Hair follicle dermal papilla cell (primary cell): ENCODE results near the gene MTCL1. TPM values are rescaled to one million over a fixed set of nuclear protein-coding genes. Genes with fewer than 3 reads are reported as not detected.

ENCODE experiments used
- small RNA-seq: library from RNA; depleted of rRNA; stranded (forward); fragments of <200 nt; gene quantifications from one replicate; pipeline ENCODE3, GENCODE V24; 2012
- total RNA-seq: library from RNA; depleted of rRNA; stranded (reverse); fragments of >200 nt; gene quantifications from 2 replicates; pipeline ENCODE4 v1.2.3, GENCODE V29; 2012

Gene MTCL1
- 197 and 305 TPM in 2 replicates for total RNA-seq

DNA sequence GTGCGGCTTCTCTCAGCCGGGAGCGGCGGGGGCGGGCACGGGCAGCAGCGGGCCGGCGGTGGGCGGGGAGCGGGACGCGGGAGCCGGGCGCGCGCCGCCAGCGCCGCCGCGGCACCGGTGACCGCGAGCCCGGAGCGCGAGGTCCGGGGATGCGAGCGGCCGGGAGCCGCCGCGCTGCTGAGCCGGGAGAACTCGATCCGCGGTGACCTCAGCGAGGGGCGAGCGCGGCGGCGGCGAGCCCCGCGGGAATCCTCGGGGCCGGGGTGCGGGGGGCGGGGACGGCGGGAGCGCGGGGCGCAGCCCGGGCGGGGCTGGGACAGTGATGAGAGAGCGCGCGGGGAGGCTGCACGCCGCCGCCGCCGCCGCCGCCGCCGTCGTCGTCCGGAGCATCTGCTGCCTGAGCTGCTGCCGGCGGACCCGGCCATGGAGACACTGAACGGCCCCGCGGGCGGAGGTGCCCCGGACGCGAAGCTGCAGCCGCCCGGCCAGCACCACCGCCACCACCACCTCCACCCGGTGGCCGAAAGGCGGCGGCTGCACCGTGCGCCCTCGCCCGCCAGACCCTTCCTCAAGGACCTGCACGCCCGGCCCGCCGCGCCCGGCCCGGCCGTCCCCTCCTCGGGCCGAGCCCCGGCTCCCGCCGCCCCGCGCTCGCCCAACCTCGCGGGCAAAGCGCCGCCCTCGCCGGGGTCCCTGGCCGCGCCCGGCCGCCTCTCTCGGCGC lies at the start of gene MTCL1:
Gene MTCL1, plus strand, starts transcription at position 319 of the 723 bp plus-strand sequence. Its CDS starts 105 bp downstream, at position 424.

Small RNAs within 50 kb of the gene (small RNA-seq; reads per million reads assigned to genes)
- gene RF00019 = not detected

Other genes starting within 250 kb of the MTCL1 start
- 48.2 and 55.7 TPM in 2 replicates for gene RAB12, start 96.1 kb upstream of the MTCL1 start, total RNA-seq